PC-9 (cell line): ENCODE measurements around the gene RTBDN. TPM values are rescaled to one million over a fixed set of nuclear protein-coding genes. Genes with fewer than 3 reads are reported as not detected.

Experiments
- BruUV-seq: library from RNA; stranded (reverse); fragments of 400-500 nt; replicated peaks from 2 replicates; lab custom pipeline; 2021; lab: Mats Ljungman, UMichigan
- CTCF ChIA-PET: fragments of 300-600 bp; sonication (Branson Sonifier 250); formaldehyde crosslinking; loops from one replicate; lab custom pipeline; 2022; ENCODE audit warnings: antibody characterized with exemption; lab: Charles Lee
- POLR2A ChIA-PET: fragments of 300-600 bp; sonication (Branson Sonifier 250); formaldehyde crosslinking; loops from one replicate; lab custom pipeline; 2022; ENCODE audit warnings: antibody characterized with exemption; ENCODE audit not compliant: unreplicated experiment; lab: Charles Lee
- DNase-seq, 2 experiments: peaks; one replicate each; pipeline versions ENCODE4 v3.0.0 to v3.0.0-alpha.2; 2015 to 2022; ENCODE audit warnings: mixed read lengths in 1 of 2
- H2AFZ ChIP-seq: fragments of 200-600 bp; sonication (generic); 2 replicates; pipeline ENCODE4 v1.8.1; 2017; ENCODE audit warnings: antibody characterized with exemption
- H3F3A ChIP-seq: fragments of 200-600 bp; sonication (generic); 2 replicates; pipeline ENCODE4 v1.8.1; 2017; ENCODE audit warnings: antibody characterized with exemption, mild to moderate bottlenecking, low read depth; ENCODE audit not compliant: insufficient read depth
- H3K27ac ChIP-seq: fragments of 200-600 bp; sonication (generic); 2 replicates; pipeline ENCODE4 v1.6.1; 2016; ENCODE audit warnings: mixed run types
- H3K27me3 ChIP-seq: fragments of 200-600 bp; sonication (generic); 2 replicates; pipeline ENCODE4 v1.6.1; 2016; ENCODE audit warnings: low read depth, mixed run types; ENCODE audit not compliant: insufficient read depth
- H3K36me3 ChIP-seq: fragments of 200-600 bp; sonication (generic); 2 replicates; pipeline ENCODE4 v1.6.1; 2016; ENCODE audit warnings: low read depth, mixed run types
- H3K4me1 ChIP-seq: fragments of 200-600 bp; sonication (generic); replicated peaks from 2 replicates; pipeline ENCODE4 v1.6.1; 2016; ENCODE audit warnings: mixed run types; ENCODE audit not compliant: insufficient read depth
- H3K4me2 ChIP-seq: fragments of 200-600 bp; sonication (generic); 2 replicates; pipeline ENCODE4 v1.6.1; 2017; ENCODE audit warnings: mixed run types
- H3K4me3 ChIP-seq: fragments of 200-600 bp; sonication (generic); 2 replicates; pipeline ENCODE4 v1.6.1; 2016; ENCODE audit warnings: mixed run types
- H3K79me2 ChIP-seq: fragments of 200-600 bp; sonication (generic); 2 replicates; pipeline ENCODE4 v1.6.1; 2017; ENCODE audit warnings: low read depth, mixed run types
- H3K9me2 ChIP-seq: fragments of 200-600 bp; sonication (generic); 2 replicates; pipeline ENCODE4 v1.8.1; 2017; ENCODE audit warnings: mild to moderate bottlenecking; ENCODE audit not compliant: insufficient read depth
- H3K9me3 ChIP-seq: fragments of 200-600 bp; sonication (generic); 2 replicates; pipeline ENCODE4 v1.8.1; 2016; ENCODE audit warnings: low read depth; ENCODE audit not compliant: insufficient read depth
- H4K20me1 ChIP-seq: fragments of 200-600 bp; sonication (generic); 2 replicates; pipeline ENCODE4 v1.8.1; 2017; ENCODE audit not compliant: insufficient read depth
- CTCF ChIP-seq: fragments of 200-600 bp; sonication (generic); conservative IDR thresholded peaks from 2 replicates; pipeline ENCODE4 v1.6.1; 2017; ENCODE audit warnings: mixed run types, antibody characterized with exemption, mild to moderate bottlenecking, moderate library complexity
- EZH2 ChIP-seq: fragments of 200-600 bp; sonication (generic); IDR thresholded peaks from 2 replicates; pipeline ENCODE4 v1.8.0; 2017; ENCODE audit warnings: antibody characterized with exemption, low read depth
- intact Hi-C: fragments of 100-400 bp; cut with micrococcal nuclease; formaldehyde crosslinking; loops from one replicate; pipeline ENCODE4 v1.10.0; 2022; ENCODE audit not compliant: unreplicated experiment
- total RNA-seq: library from RNA; stranded (reverse); gene quantifications from 2 replicates; pipeline ENCODE4 v1.2.3, GENCODE V29; 2021

Gene RTBDN
- total RNA-seq, 1 experiment from 2014 or later = 1.0 TPM

GRCh38 chr19:12802267-12803106 is 31.9 kb downstream of the RTBDN start:
- Histone ChIP-seq H3K27me3 (no peaks in the 10 kb centered on the region), H3F3A (peaks cover 46% of the 10 kb centered on the region), H3K4me1 (peaks cover 28% of the 10 kb centered on the region), H3K9me3 (no peaks in the 10 kb centered on the region), H3K4me2 (peak overlapping the region; percentile 95), H3K9me2 (no peaks in the 10 kb centered on the region), H3K4me3 (peak overlapping the region; percentile 89), H4K20me1 (0 out of 2 replicates have a peak, but pooled peaks cover 5% of the 10 kb centered on the region), H3K36me3 (0 out of 2 replicates have a peak, but pooled peaks cover 7% of the 10 kb centered on the region), H2AFZ (peak overlapping the region; percentile 92), H3K79me2 (peaks cover 30% of the 10 kb centered on the region), H3K27ac (no peak overlapping the region)
- ChIA-PET POLR2A (no interaction called here), CTCF (no interaction called here)
- intact Hi-C loops = no loop called here
- TF ChIP-seq CTCF = no peak
- TF ChIP-seq EZH2 = no peak
- DNase-seq = no peak
- BruUV-seq = no TSS peak

- H3K27ac ChIP-seq = no peak within 1 kb of the TSS
- no TSS peak for BruUV-seq
- peaks cover 22% of the 10 kb centered on the region for H3K4me1 ChIP-seq
- no peaks in the 10 kb centered on the region for H3K9me2 ChIP-seq
- TF ChIP-seq EZH2 (no peak), CTCF (no peak; the same call in 1 of the 2 replicates)
- peaks cover 54% of the 10 kb centered on the region for H3F3A ChIP-seq
- ChIA-PET POLR2A (interaction anchor here (0.7 kb wide), 1 partner anchor 33 kb away, joined by 3 read pairs; no protein-coding TSS in a partner anchor), CTCF (interaction anchor here (1.3 kb wide), 1 partner anchor 23 kb away, joined by 3 read pairs; no protein-coding TSS in a partner anchor)
- H4K20me1 ChIP-seq = 0 out of 2 replicates have a peak, but pooled peaks cover 5% of the 10 kb centered on the region
- no peaks in the 10 kb centered on the region for H3K27me3 ChIP-seq
- no peaks in the 10 kb centered on the region for H3K9me3 ChIP-seq
- 0 out of 2 replicates have a peak, but pooled peaks cover 7% of the 10 kb centered on the region for H3K36me3 ChIP-seq
- intact Hi-C loops = no loop called here
- H3K79me2 ChIP-seq = peaks cover 23% of the 10 kb centered on the region
- peak within 1 kb of the TSS; percentile 95 for H3K4me2 ChIP-seq
- H2AFZ ChIP-seq = peak within 1 kb of the TSS; percentile 92
- peak in 1 of 2 experiments; percentile 81 for DNase-seq
- H3K4me3 ChIP-seq = peak within 1 kb of the TSS; percentile 89
Measured at GRCh38 chr19:12801466-12802266, 32.7 kb downstream of the RTBDN start, which contains the start of the genes PRDX2 and THSD8. Gene PRDX2, minus strand, starts transcription at chr19:12801800. Its CDS starts 539 bp downstream, at chr19:12801261. Gene THSD8, plus strand, starts transcription at chr19:12802069. Its CDS starts 3 bp downstream, at chr19:12802072.
